OCI-LY1 (cell line): ENCODE data around the gene SUSD6.
A peak's percentile ranks its signal among the peaks of the same experiment; 100 is the strongest.

Experiments used
- H2AFZ ChIP-seq: fragments of 200-600 bp; sonication (generic), shearing (Covaris generic); 2 replicates; pipeline ENCODE4 v1.6.0; 2014; ENCODE audit warnings: antibody characterized with exemption, mild to moderate bottlenecking, low read length
- H3F3A ChIP-seq: fragments of 200-600 bp; sonication (generic), shearing (Covaris generic); 2 replicates; pipeline ENCODE4 v1.6.0; 2014; ENCODE audit warnings: mild to moderate bottlenecking, antibody characterized with exemption, low read length, moderate library complexity; ENCODE audit not compliant: insufficient read depth
- H3K27ac ChIP-seq: fragments of 200-600 bp; sonication (generic); 2 replicates; pipeline ENCODE4 v1.5.1; 2014; ENCODE audit warnings: low read length, mixed run types, mild to moderate bottlenecking, low read depth; ENCODE audit not compliant: poor library complexity, severe bottlenecking
- H3K27me3 ChIP-seq: fragments of 200-600 bp; sonication (generic); 2 replicates; pipeline ENCODE4 v1.6.0; 2014; ENCODE audit warnings: antibody characterized with exemption, mild to moderate bottlenecking, low read length, moderate library complexity; ENCODE audit not compliant: insufficient read depth
- H3K36me3 ChIP-seq: fragments of 200-600 bp; sonication (generic); 2 replicates; pipeline ENCODE4 v1.6.1; 2014; ENCODE audit warnings: mild to moderate bottlenecking, antibody characterized with exemption, low read length, moderate library complexity, mixed read lengths; ENCODE audit not compliant: insufficient read depth
- H3K4me1 ChIP-seq: fragments of 200-600 bp; sonication (generic); 2 replicates; pipeline ENCODE4 v1.5.1; 2014; ENCODE audit warnings: mild to moderate bottlenecking, low read length, moderate library complexity; ENCODE audit not compliant: insufficient read depth, severe bottlenecking
- H3K4me2 ChIP-seq: fragments of 200-600 bp; sonication (generic), shearing (Covaris generic); 2 replicates; pipeline ENCODE4 v1.6.1; 2014; ENCODE audit warnings: low read length
- H3K4me3 ChIP-seq: fragments of 200-600 bp; sonication (generic); 2 replicates; pipeline ENCODE4 v1.5.1; 2014; ENCODE audit warnings: low read length, low read depth, mild to moderate bottlenecking, mixed read lengths; ENCODE audit not compliant: poor library complexity, severe bottlenecking
- H3K79me2 ChIP-seq: fragments of 200-600 bp; shearing (Covaris generic); 2 replicates; pipeline ENCODE4 v1.6.1; 2016; ENCODE audit warnings: mixed run types, low read length, mixed read lengths; ENCODE audit not compliant: insufficient read depth
- H3K9ac ChIP-seq: fragments of 200-600 bp; sonication (generic), shearing (Covaris generic); 2 replicates; pipeline ENCODE4 v1.6.1; 2014; ENCODE audit warnings: mild to moderate bottlenecking, low read length, mixed read lengths
- H3K9me2 ChIP-seq: fragments of 200-600 bp; sonication (generic), shearing (Covaris generic); 2 replicates; pipeline ENCODE4 v1.6.1; 2014; ENCODE audit warnings: low read depth, mild to moderate bottlenecking, low read length, mixed read lengths
- H3K9me3 ChIP-seq: fragments of 200-600 bp; shearing (Covaris generic); 2 replicates; pipeline ENCODE4 v1.6.1; 2014; ENCODE audit warnings: low read length, mixed read lengths
- H4K20me1 ChIP-seq: fragments of 200-600 bp; sonication (generic), shearing (Covaris generic); 2 replicates; pipeline ENCODE4 v1.6.0; 2016; ENCODE audit warnings: mild to moderate bottlenecking, low read length; ENCODE audit not compliant: insufficient read depth
- EZH2 ChIP-seq: fragments of 200-600 bp; sonication (generic), shearing (Covaris generic); IDR thresholded peaks from 2 replicates; pipeline ENCODE4 v1.8.0; 2017; ENCODE audit warnings: borderline replicate concordance, mixed run types, mild to moderate bottlenecking, antibody characterized with exemption, low read length, moderate library complexity, mixed read lengths
- TF ChIP-seq, protein P1 (sequence below): fragments of 200-600 bp; sonication (generic), shearing (Covaris generic); IDR thresholded peaks from 2 replicates; pipeline ENCODE4 v1.5.1; 2017; ENCODE audit warnings: mild to moderate bottlenecking, antibody characterized with exemption, low read length, moderate library complexity, mixed read lengths

SUSD6 gene

DNA sequence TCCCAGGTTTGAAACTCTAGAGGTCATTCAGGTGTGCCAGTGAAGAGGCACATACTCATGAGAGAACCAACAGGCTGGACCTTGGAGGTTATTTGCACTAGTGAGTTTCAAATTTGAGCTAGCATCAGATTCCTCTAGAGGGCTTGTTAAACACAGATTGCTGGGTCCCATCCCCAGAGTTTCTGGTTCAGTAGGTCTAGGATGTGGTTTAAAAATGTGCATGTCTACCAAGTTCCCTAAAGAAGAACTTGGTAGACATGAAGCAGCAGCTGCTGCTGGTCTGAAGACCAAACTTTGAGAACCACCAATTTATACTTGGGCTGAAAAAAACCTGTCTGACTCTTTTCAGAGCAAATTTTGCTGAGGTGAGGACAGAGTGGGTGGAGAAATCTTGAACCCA, 61.7 kb downstream of the SUSD6 start:
- Histone ChIP-seq H3K27ac (peak overlapping the region; percentile 64), H3K4me3 (no peak overlapping the region), H3K4me1 (peaks cover 65% of the 10 kb centered on the region), H3K79me2 (peaks cover 91% of the 10 kb centered on the region), H3K9me3 (no peaks in the 10 kb centered on the region), H3F3A (no peaks in the 10 kb centered on the region), H3K9me2 (no peaks in the 10 kb centered on the region), H3K9ac (no peak overlapping the region; the same call in 1 of the 2 replicates), H3K4me2 (peak overlapping the region; percentile 19; the same call in 1 of the 2 replicates), H4K20me1 (0 out of 2 replicates have a peak, but pooled peaks cover 2% of the 10 kb centered on the region), H3K27me3 (no peaks in the 10 kb centered on the region), H2AFZ (no peak overlapping the region), H3K36me3 (peaks cover 37% of the 10 kb centered on the region; the same call in 1 of the 2 replicates)
- TF ChIP-seq, protein P1, sequence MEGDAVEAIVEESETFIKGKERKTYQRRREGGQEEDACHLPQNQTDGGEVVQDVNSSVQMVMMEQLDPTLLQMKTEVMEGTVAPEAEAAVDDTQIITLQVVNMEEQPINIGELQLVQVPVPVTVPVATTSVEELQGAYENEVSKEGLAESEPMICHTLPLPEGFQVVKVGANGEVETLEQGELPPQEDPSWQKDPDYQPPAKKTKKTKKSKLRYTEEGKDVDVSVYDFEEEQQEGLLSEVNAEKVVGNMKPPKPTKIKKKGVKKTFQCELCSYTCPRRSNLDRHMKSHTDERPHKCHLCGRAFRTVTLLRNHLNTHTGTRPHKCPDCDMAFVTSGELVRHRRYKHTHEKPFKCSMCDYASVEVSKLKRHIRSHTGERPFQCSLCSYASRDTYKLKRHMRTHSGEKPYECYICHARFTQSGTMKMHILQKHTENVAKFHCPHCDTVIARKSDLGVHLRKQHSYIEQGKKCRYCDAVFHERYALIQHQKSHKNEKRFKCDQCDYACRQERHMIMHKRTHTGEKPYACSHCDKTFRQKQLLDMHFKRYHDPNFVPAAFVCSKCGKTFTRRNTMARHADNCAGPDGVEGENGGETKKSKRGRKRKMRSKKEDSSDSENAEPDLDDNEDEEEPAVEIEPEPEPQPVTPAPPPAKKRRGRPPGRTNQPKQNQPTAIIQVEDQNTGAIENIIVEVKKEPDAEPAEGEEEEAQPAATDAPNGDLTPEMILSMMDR, result no peak
- TF ChIP-seq EZH2, result no peak

DNA sequence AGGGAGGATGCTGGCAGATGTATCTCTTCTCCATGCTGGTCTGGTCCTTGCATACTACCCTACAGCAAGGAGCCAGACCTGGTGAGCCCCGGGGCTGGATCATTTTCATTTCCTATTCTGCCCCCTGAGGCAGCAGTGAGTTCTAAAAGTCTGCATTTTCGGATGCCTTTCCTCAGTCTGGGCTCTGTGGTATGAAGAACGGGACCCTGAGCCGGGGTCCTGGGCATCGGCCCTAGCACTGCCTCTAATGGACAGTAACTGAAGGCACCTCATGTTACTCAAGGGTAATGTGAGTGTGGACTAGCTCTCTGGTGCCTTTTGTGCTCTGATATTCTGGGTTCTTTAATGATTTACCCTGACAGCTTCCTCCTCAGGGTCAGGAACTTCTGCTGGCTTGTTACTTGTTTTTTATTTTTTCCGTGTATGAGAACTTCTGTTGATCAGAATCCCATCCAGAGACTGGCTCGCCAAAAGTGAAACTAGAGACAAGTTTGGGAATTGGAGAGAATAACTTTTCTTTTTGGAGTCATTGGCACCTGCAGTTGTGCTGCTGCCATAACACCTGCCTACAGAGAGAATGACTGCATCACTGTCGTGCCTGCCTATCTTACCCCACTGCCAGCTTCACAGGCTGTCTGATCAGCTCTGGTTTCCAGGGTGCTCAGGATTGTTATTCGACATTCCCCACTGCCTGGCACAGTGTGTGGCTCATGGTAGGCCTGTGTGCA, 62.3 kb downstream of the SUSD6 start:
- Histone ChIP-seq H3K9ac (no peak overlapping the region; the same call in 1 of the 2 replicates), H3K4me1 (peaks cover 59% of the 10 kb centered on the region), H3K36me3 (peaks cover 41% of the 10 kb centered on the region; the same call in 1 of the 2 replicates), H2AFZ (no peak overlapping the region), H3K9me2 (no peaks in the 10 kb centered on the region), H3K4me3 (no peak overlapping the region), H3K79me2 (peaks cover 90% of the 10 kb centered on the region), H3K4me2 (peak overlapping the region; percentile 19; the same call in 1 of the 2 replicates), H3F3A (no peaks in the 10 kb centered on the region), H3K27ac (peak overlapping the region; percentile 64), H4K20me1 (0 out of 2 replicates have a peak, but pooled peaks cover 2% of the 10 kb centered on the region), H3K9me3 (no peaks in the 10 kb centered on the region), H3K27me3 (no peaks in the 10 kb centered on the region)
- TF ChIP-seq EZH2, result no peak
- TF ChIP-seq, protein P1, result peak; percentile 6; the same call in 1 of the 2 replicates

DNA sequence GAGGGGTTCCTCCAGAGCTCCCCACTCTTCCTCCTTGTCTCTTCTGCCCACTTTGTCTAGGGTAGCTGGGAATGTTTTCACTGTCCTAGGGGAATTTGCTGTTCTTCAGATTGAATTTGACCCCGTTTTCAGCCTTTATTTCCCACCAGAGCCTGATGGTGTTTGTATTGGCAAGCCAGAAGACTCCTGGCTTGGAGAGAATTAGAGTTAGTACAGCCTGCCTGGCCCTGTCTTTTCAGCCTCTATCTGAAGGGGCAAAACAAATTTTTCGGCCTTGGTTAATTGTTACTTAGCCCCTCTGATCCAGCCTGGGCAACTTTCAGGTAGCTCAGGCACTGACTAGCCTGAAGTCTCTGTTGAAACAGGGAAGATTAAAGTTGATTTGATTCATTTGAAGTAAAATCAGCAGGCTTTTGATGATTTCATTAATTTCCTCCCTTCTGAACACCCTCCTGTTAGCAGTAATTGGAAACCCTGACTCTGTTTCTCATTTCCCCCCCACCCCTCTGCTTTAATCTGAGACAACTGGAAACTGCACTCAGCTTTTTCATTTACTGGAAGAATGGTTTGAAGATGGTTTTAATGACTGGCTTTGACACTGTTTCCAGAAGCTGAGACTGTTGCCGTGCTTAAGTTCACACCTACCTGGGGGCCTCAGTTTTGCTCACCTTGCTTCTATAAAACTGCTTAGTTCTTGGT, 63.3 kb downstream of the SUSD6 start:
- H3K9me3 ChIP-seq, result no peaks in the 10 kb centered on the region
- H3K4me2 ChIP-seq, result no peak overlapping the region
- H3K9ac ChIP-seq, result no peak overlapping the region; the same call in 1 of the 2 replicates
- TF ChIP-seq, protein P1, result no peak
- no peak for TF ChIP-seq EZH2
- H3K9me2 ChIP-seq, result no peaks in the 10 kb centered on the region
- H3K4me3 ChIP-seq, result no peak overlapping the region
- H3K79me2 ChIP-seq, result peaks cover 93% of the 10 kb centered on the region
- peaks cover 55% of the 10 kb centered on the region for H3K4me1 ChIP-seq
- H3F3A ChIP-seq, result no peaks in the 10 kb centered on the region
- H3K36me3 ChIP-seq, result peaks cover 45% of the 10 kb centered on the region; the same call in 1 of the 2 replicates
- no peak overlapping the region for H2AFZ ChIP-seq
- no peaks in the 10 kb centered on the region for H3K27me3 ChIP-seq
- 0 out of 2 replicates have a peak, but pooled peaks cover 2% of the 10 kb centered on the region for H4K20me1 ChIP-seq
- peak overlapping the region; percentile 64 for H3K27ac ChIP-seq
